HL-60/S4 treated with phorbol 12-myristate 13-acetate at 8.2 ng/mL for 4 days and 3 days (cell line): ENCODE data around the gene VSIR.

Source experiments
- in situ Hi-C: fragments of 300-500 bp; cut with MboI; formaldehyde crosslinking; loops from 2 replicates; pipeline ENCODE4 v1.15.0; 2022; ENCODE audit warnings: low sequenced_read_pairs

Gene VSIR

DNA sequence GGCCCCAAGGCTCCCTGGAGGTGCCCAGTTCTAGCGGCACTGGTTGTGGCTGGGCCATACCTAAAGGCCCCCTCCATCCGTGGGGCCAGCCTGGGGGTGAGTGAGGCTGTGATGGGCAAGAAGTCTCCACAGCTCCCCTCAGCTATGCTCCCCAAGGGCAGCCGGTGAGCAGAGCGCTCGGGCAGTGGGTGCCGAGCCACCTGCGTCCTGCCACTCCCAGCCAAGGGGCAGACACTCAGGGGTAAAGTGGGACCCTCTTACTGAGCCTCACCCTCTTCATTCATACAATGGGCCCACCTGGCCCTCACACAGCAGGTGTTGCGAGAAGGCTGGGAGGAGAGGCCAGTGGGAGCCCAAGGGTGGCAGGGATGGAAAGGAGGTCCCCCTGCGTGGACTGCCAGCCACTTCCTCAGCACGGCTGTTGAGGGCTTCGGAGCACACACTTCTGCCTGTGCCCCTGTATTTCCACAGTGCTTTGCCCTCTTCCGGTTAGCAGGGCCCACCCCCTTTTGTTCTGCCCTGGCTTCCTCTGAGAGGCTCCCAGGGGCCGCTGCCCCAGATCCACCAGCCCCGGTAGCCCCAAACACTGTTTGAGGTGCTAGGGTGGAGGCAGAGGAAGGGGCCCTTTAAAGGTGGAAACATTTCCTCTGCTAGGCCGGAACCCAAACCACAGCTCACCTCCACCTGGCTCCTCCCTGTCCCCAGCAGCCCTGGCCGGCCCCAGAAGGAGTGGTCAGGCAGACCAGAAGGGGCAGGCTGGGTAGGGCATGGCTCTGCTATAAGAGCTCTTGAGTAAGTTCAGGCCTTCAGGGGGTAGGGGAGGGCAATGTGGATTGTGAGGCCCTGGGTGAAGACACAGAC lies 37.4 kb downstream of the VSIR start:
- in situ Hi-C loops, result no loop called here

DNA sequence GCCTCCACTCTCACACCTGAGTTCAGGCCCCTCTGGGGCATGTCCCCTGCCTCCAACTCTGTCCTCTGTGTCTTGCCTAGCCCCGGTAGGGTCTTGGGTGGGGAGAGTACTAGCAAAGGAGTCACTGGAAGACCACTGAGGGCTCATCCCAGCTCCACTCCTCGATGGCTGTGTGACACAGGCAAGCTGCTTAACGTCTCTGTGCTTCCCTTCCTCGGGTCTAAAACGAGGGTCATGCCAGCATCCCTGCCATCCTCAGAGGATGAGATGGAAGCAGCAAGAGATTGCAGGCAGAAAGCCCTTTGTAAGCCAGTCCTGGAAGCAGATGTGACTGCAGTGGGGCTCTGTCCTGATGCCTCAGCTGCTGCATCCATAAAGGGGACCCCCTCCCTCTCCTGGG lies 38.5 kb downstream of the VSIR start:
- in situ Hi-C loops, result no loop called here

DNA sequence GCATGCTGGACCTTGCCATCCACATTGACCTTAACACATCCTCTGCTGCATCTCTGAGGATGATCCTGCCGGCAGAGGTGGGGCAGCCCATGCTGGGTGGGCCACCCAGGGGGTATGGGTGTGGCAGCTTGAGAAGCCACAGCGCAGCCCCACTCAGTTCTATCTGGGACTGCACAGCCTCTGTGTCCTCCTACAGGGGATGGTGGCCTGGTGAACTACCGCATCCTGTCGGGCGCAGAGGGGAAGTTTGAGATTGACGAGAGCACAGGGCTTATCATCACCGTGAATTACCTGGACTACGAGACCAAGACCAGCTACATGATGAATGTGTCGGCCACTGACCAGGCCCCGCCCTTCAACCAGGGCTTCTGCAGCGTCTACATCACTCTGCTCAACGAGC lies 41.5 kb downstream of the VSIR start:
- in situ Hi-C loops, result no loop called here

DNA sequence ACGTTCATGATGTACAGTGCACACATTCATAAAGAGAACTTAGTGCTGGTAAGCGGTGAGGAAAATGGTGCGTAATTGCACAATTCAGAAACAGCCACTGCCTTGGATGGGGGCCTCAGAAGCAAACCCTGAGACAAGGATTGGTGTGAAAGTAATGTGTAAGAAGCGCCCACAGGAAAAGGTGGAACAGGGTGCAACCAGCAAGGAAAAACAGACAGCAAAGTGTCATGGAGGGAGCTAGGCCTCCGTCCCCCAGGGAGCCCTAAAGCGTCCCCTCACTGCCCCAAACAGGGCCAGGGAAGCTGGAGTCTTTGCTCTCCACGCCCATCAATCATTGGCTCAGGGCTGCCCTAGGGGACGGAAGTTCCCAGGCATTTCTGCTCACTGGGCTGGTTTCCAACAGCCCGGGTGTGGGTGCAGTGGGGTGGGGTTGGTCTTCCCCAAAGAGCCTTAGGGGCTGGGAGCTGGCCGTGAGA lies 44.1 kb downstream of the VSIR start:
- in situ Hi-C loops, result no loop called here

- in situ Hi-C loops, result no loop called here
Observed at GRCh38 chr10:71727738-71728737, 45.3 kb downstream of the VSIR start.

GRCh38 chr10:71727105-71727737 lies 46.1 kb downstream of the VSIR start:
- in situ Hi-C loops, result no loop called here

- in situ Hi-C loops, result no loop called here
Observed at GRCh38 chr10:71726580-71727104, 46.7 kb downstream of the VSIR start.

- in situ Hi-C loops, result no loop called here
Observed at GRCh38 chr10:71725998-71726579, 47.2 kb downstream of the VSIR start.

- in situ Hi-C loops, result no loop called here
Observed at GRCh38 chr10:71725249-71725648, 48.1 kb downstream of the VSIR start.

GRCh38 chr10:71724539-71724938 lies 48.8 kb downstream of the VSIR start:
- in situ Hi-C loops, result no loop called here

GRCh38 chr10:71723311-71723710 lies 50.0 kb downstream of the VSIR start:
- in situ Hi-C loops, result no loop called here

GRCh38 chr10:71722849-71723248 lies 50.5 kb downstream of the VSIR start:
- in situ Hi-C loops, result no loop called here

DNA sequence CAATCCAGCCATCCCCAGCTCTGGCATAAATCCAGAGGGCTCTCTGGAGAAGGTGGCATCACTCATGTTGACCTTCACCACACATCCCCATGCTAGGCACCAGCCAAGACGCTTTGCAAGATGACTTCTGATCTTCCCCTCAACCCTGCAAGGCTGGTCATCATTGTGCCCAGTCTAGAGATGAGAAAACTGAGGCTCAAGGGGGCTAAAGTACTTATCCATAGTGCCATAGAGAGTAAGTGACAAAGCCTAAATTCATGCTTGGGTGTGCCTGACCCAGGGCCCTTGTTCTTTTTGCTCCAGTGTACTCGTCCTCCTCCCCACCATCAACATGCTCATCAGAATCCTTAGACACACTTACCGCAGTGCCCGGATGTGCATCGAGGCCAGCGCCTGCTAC lies 52.0 kb downstream of the VSIR start:
- in situ Hi-C loops, result no loop called here

DNA sequence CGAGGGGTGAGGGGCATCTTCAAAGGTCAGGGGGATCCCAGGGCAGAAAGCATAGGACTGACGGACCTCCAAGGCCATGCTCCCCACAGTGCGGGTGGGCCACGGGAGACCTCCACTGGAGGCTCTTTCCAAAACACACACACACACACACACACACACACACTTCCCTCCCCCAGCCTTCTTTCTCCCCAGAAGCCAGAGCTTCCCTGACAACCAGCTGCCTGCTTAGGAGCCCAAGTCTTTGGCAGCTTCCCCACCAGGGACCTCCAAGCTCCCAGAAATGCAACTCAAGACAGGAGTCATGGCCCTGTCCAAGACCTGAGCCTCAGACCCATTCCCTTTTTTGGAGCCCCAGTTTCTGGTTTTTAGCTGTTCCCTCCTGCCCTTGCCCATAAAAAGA lies 53.0 kb downstream of the VSIR start:
- in situ Hi-C loops, result no loop called here

GRCh38 chr10:71719464-71720201 lies 53.7 kb downstream of the VSIR start, which contains the start of gene C10orf105:
Gene C10orf105, minus strand, starts transcription at chr10:71719778. Its CDS starts 3,441 bp downstream, at chr10:71716337.
- in situ Hi-C loops, result no loop called here

DNA sequence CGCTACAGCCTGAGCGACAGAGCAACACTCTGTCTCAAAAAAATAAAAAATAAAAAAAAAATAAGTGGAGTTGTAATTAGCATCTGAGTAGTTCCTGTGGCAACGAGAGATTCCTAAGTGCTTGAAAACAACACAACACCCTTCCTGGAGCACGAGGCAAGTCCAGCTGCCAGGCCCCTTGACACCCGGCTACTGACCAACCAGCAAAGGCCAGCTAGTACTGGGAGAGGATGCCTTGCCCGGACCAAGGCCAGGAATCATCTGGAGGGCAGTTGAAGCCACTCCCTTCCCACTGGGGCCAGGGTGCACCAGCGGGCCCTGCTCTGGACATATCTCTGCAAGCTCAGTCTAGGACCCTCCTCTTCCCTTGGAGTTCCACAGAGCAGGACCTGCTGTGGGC lies 54.3 kb downstream of the VSIR start:
- in situ Hi-C loops, result no loop called here

DNA sequence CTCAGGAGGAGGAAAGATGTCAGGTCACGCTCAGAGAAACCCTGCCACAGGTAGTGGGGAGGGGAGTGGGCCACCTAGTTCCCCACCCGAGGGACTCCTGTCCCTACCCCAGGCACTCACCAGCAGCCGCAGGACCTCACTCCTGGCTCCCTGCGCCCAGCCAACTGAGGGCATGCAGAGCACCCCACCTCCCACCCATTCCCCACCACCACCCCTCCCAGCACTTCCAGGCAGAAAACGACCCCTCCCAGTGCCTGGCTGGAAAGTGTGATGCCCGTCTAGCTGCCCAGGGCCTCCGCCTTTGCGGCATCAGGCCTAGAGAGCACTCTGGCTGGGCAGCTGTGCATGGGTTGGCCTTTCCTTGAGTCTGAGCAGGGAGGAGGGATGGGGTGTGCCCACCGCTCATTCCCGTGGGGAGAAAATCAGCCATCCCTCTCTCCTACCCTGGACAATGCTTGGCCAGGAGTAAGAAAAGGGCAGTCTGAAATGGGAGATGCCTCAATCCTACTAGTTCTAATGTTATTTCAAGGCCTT lies 55.1 kb downstream of the VSIR start:
- in situ Hi-C loops, result no loop called here

GRCh38 chr10:71717551-71717951 lies 55.8 kb downstream of the VSIR start:
- in situ Hi-C loops, result no loop called here

DNA sequence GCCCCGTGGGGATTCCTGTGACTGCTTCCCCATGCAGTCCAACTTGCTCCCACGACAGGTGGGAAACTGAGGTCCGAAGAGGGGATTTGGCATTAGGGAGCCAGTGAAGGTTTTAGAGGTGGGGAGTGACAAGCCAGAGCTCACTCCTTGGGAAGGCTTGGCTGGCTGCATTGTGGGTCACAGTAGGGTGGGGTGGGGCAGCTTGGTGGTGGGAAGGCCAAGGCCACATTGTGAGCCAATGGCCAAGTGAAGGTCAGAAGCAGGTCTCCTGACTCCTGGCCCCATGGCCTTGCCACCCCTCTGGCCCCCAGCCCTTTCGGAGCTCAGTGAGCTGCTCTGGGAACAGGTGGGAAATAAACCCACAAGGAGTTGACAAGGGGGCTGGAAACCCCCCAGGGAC lies 56.3 kb downstream of the VSIR start:
- in situ Hi-C loops, result no loop called here
